HepG2 (cell line): Measurements from ENCODE around the gene YAP1. TPM values are rescaled to one million over a fixed set of nuclear protein-coding genes. Genes with fewer than 3 reads are reported as not detected.
A peak's percentile ranks its signal among the peaks of the same experiment; 100 is the strongest.

Experiments used
- CEBPG ChIP-seq: IDR thresholded peaks from 2 replicates; pipeline ENCODE4 v1.6.1; 2016
- DNMT3B ChIP-seq: conservative IDR thresholded peaks from 2 replicates; pipeline ENCODE4 v1.6.1; 2016; ENCODE audit warnings: missing biosample characterization, control low read depth
- ELF4 ChIP-seq: sonication (generic); formaldehyde crosslinking; IDR thresholded peaks from 2 replicates; pipeline ENCODE4 v1.5.0; 2020; ENCODE audit warnings: missing genetic modification reagents, mild to moderate bottlenecking, moderate library complexity, borderline replicate concordance
- ETV5 ChIP-seq: IDR thresholded peaks from 2 replicates; pipeline ENCODE4 v1.6.1; 2018; ENCODE audit warnings: missing biosample characterization, missing genetic modification reagents, inconsistent platforms, borderline replicate concordance
- FOXM1 ChIP-seq: sonication (generic); formaldehyde crosslinking; IDR thresholded peaks from 2 replicates; pipeline ENCODE4 v1.5.0; 2020; ENCODE audit warnings: missing genetic modification reagents
- HMGXB3 ChIP-seq: sonication (generic); formaldehyde crosslinking; IDR thresholded peaks from 2 replicates; pipeline ENCODE4 v1.4.0; 2020; ENCODE audit warnings: missing genetic modification reagents, borderline replicate concordance
- ISL2 ChIP-seq: sonication (generic); formaldehyde crosslinking; IDR thresholded peaks from 2 replicates; pipeline ENCODE4 v1.5.0; 2020; ENCODE audit warnings: missing genetic modification reagents
- KLF12 ChIP-seq: sonication (generic); formaldehyde crosslinking; IDR thresholded peaks from 2 replicates; pipeline ENCODE4 v1.4.0; 2020; ENCODE audit warnings: missing genetic modification reagents, borderline replicate concordance
- MED1 ChIP-seq: sonication (generic); formaldehyde crosslinking; IDR thresholded peaks from 2 replicates; pipeline ENCODE4 v1.4.0; 2020; ENCODE audit warnings: missing genetic modification reagents
- PRDM10 ChIP-seq: sonication (generic); formaldehyde crosslinking; IDR thresholded peaks from 2 replicates; pipeline ENCODE4 v1.4.0; 2020; ENCODE audit warnings: low read depth, missing genetic modification reagents
- SUZ12 ChIP-seq: fragments of 150-350 bp; IDR thresholded peaks from 2 replicates; pipeline ENCODE4 v1.6.1; 2014; ENCODE audit warnings: low read depth, low read length
- ZBTB7B ChIP-seq: sonication (generic); formaldehyde crosslinking; IDR thresholded peaks from 2 replicates; pipeline ENCODE4 v1.4.0; 2020; ENCODE audit warnings: missing genetic modification reagents
- ZMYM3 ChIP-seq: sonication (generic); formaldehyde crosslinking; IDR thresholded peaks from 2 replicates; pipeline ENCODE4 v1.5.1; 2020; ENCODE audit warnings: mild to moderate bottlenecking, missing genetic modification reagents
- ZNF253 ChIP-seq: sonication (generic); formaldehyde crosslinking; IDR thresholded peaks from 2 replicates; pipeline ENCODE4 v1.8.0; 2022; ENCODE audit warnings: mild to moderate bottlenecking, missing genetic modification reagents, borderline replicate concordance
- ZNF550 ChIP-seq: sonication (generic); formaldehyde crosslinking; IDR thresholded peaks from 2 replicates; pipeline ENCODE4 v1.4.0; 2020; ENCODE audit warnings: mild to moderate bottlenecking, missing genetic modification reagents, borderline replicate concordance
- ZSCAN31 ChIP-seq: sonication (generic); formaldehyde crosslinking; IDR thresholded peaks from 2 replicates; pipeline ENCODE4 v1.5.0; 2020; ENCODE audit warnings: low read depth, mild to moderate bottlenecking, missing genetic modification reagents
- polyA plus RNA-seq, 8 experiments: library from polyadenylated mRNA; depleted of rRNA in 3 of 8; stranded (reverse) in 7 of 8; unstranded in 1 of 8; fragments of >200 nt; fragmentation: Illumina TruSeq in 4 of 8; extraction: Trizol in 4 of 8; gene quantifications; 2 replicates each; pipeline versions ENCODE4 v1.2.1 to v1.2.3, GENCODE V29; 2011 to 2016; ENCODE audit warnings: low read depth in 4 of 8, missing spikeins in 1 of 8, mixed read lengths in 1 of 8; ENCODE audit not compliant: insufficient read depth in 1 of 8
- total RNA-seq, 5 experiments: library from RNA; depleted of rRNA; stranded (reverse); fragments of >200 nt; fragmentation: Illumina TruSeq; extraction: Trizol; gene quantifications; 2 replicates each; pipeline ENCODE4 v1.2.3, GENCODE V29; 2016; ENCODE audit warnings: low read depth in 1 of 5
- TF ChIP-seq, protein P1 (sequence below): sonication (generic); IDR thresholded peaks from 2 replicates; pipeline ENCODE4 v1.6.1; 2016; ENCODE audit warnings: low read depth, borderline replicate concordance
- TF ChIP-seq, protein P2 (sequence below): IDR thresholded peaks from 2 replicates; pipeline ENCODE4 v1.6.1; 2016; ENCODE audit warnings: low read depth, borderline replicate concordance
- TF ChIP-seq, protein P3 (sequence below): IDR thresholded peaks from 2 replicates; pipeline ENCODE4 v1.6.1; 2016; ENCODE audit warnings: low read depth, control low read depth

The YAP1 gene
- total and polyA plus RNA-seq, 2 of the 13 experiments (the other 11 are each of a cell fraction or from before 2014, with no cell fraction given): 59.5 to 91.0 TPM

DNA sequence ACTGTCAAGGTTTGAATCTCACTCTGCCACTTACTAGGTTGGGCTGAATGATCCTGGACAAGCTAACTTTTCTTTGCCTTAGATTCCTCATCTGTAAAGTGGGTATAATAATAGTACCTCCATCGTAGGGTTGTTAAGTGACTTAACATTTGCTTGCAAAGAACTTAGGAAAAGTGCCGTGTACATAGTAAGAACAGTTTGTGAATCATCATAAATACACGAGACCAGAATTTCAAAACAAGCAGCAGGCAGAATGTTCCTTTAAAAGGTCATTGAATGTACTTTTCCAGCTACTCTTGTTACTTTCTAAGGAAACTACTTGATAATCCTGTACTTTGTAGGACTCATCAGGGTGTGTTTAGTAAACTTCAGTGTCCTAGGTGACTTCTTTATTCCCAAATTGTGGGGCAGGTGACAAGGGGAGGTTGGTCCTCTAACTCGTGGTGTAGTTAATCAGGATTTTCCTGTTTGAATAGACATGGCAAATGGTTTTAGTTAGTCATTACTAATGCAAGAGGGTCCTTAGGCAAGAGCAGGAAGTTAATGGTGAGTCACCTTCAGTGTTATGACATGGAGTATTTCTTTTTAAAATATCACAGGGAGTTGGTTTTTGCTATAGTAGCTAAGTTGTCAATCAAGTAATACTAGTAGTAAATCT, 67.9 kb downstream of the YAP1 start (continued):
- TF ChIP-seq HMGXB3 (CRISPR knock-in tag) (no peak), ELF4 (CRISPR knock-in tag) (no peak), ZMYM3 (no peak), CEBPG (CRISPR knock-in tag) (peak; percentile 82), DNMT3B (CRISPR knock-in tag) (no peak), PRDM10 (CRISPR knock-in tag) (no peak), MED1 (CRISPR knock-in tag) (peak; percentile 70), FOXM1 (CRISPR knock-in tag) (no peak), SUZ12 (no peak), ZNF253 (no peak), ZSCAN31 (CRISPR knock-in tag) (no peak), ISL2 (CRISPR knock-in tag) (peak; percentile 21; the same call in 1 of the 2 replicates), ZNF550 (CRISPR knock-in tag) (no peak), ETV5 (peak; percentile 84), ZBTB7B (CRISPR knock-in tag) (no peak), KLF12 (CRISPR knock-in tag) (no peak)
- TF ChIP-seq, protein P1, sequence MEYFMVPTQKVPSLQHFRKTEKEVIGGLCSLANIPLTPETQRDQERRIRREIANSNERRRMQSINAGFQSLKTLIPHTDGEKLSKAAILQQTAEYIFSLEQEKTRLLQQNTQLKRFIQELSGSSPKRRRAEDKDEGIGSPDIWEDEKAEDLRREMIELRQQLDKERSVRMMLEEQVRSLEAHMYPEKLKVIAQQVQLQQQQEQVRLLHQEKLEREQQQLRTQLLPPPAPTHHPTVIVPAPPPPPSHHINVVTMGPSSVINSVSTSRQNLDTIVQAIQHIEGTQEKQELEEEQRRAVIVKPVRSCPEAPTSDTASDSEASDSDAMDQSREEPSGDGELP: no peak
- TF ChIP-seq, protein P2, sequence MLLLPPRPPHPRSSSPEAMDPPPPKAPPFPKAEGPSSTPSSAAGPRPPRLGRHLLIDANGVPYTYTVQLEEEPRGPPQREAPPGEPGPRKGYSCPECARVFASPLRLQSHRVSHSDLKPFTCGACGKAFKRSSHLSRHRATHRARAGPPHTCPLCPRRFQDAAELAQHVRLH (CRISPR knock-in tag): no peak
- TF ChIP-seq, protein P3, sequence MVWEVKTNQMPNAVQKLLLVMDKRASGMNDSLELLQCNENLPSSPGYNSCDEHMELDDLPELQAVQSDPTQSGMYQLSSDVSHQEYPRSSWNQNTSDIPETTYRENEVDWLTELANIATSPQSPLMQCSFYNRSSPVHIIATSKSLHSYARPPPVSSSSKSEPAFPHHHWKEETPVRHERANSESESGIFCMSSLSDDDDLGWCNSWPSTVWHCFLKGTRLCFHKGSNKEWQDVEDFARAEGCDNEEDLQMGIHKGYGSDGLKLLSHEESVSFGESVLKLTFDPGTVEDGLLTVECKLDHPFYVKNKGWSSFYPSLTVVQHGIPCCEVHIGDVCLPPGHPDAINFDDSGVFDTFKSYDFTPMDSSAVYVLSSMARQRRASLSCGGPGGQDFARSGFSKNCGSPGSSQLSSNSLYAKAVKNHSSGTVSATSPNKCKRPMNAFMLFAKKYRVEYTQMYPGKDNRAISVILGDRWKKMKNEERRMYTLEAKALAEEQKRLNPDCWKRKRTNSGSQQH (CRISPR knock-in tag): no peak
